IPS-18c (cell line): Measurements from ENCODE around the gene CASK.

ENCODE experiments used
- H3K4me3 ChIP-seq: 2 replicates; pipeline ENCODE4 v1.7.0; 2013; ENCODE audit warnings: low read depth, mild to moderate bottlenecking, low read length, moderate library complexity; ENCODE audit not compliant: insufficient read depth
- H3K9me3 ChIP-seq: one replicate; pipeline ENCODE4 v1.6.1; 2013; ENCODE audit warnings: mild to moderate bottlenecking, low read length, moderate library complexity; ENCODE audit not compliant: control insufficient read depth, insufficient read depth

Gene CASK

DNA sequence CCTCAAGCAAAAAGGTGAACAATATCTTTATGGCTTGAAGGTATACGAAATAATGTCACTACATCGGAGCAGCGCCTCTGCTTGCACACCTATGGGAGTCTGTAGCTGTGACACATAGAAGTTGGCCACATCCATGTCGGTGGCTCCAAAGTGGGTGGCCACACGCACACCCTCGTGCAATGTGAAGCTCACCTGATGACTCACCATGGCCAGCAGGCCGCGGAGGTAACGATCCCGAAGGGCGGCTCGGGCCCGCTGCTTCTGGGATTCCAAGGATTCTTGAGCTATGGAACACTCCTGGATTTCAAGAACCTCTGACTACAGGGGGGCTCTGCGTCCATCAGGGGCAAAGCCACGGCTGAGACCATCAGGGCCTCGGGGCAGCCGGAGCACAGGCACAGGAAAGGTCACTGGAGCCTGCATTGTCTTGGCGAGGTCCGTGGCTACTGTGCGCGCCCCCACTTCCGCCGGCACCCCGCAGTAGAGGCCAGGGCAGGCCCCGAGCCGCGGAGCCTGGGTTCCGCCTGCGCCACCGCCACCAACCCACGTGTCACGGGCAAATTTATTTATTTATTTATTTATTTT lies 451.0 kb downstream of the CASK start:
- no peak overlapping the region for H3K4me3 ChIP-seq
- peaks cover 18% of the 10 kb centered on the region for H3K9me3 ChIP-seq

DNA sequence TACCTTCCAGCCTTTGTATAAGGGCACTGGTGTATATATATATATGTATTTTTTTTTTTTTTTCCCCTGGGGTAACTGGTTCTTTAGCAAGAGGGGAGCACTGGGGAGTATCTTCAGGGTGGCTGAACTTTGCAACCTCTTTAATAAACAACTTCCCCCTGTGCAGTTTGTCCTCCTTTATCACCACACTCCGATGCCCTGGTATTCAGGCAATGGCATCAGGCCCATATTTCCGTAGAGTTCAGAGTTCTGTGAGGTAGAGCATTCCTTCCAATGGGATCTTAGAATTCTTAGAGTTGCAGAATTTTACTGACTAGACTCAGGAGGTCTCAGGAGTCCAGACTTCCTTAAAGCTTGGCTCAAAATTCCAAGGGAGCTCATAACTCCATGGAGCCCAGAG lies 451.6 kb downstream of the CASK start:
- Histone ChIP-seq H3K9me3 (peaks cover 18% of the 10 kb centered on the region), H3K4me3 (no peak overlapping the region)

DNA sequence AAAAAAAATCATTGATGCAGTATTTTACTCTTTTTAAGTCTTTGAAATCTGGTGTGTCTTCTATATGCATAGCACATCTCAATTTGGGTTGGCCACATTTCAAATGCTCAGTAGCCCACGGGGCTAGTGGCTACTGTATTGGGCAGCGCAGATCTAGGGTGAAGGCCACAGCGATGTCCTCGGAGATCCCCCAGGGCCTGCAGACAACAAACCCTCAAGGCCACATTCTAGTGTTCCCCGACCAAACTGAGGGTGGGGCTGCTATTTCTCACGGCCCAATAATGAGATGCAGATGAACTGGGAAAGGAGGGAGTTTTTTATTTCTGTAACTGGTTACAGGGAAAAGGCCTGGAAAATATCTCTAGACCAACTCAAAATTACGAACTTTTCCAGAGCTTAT lies 452.6 kb downstream of the CASK start:
- H3K9me3 ChIP-seq: peaks cover 18% of the 10 kb centered on the region
- H3K4me3 ChIP-seq: no peak overlapping the region

DNA sequence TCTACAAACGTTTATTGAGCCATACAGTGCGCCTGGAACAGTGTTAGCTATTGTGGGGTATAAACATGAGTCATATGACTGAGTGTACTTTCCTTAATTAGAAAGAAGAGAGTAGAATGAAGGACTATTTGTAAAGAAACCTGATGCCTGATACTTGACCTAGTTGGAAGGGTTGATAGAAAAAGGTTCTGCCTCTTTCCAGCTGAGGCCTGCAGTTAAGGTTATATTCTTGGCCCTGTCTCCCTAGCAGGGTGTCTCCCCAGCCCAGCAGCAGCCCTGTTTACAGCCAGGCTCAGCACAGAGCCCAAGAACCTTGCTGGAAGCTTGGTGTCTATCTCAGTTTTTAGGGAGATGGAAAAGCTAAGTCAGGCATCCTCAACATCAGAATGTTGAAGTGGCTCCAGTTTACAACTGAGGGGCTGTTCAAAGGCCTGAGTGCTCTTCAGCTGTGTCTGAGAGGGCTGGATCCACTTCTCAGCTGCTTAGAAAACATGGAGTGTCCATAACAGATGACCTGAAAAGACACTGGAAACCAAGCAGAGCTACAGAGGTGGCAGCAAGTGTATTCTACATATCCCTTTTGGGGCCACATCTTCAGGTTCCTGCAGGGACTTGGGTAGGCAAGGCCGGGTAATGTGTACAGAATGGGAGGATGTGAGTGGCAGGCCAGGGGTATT lies 454.6 kb downstream of the CASK start:
- Histone ChIP-seq H3K4me3 (no peak overlapping the region), H3K9me3 (peaks cover 13% of the 10 kb centered on the region)
